Astrocyte of the cerebellum (primary cell): ENCODE data around the gene FRMPD4.

Source experiments
- DNase-seq: peaks from one replicate; pipeline ENCODE4 v3.0.0-alpha.2; 2011; ENCODE audit warnings: low read depth
- H3K4me3 ChIP-seq: 2 replicates; pipeline ENCODE4 v1.5.1; 2011; ENCODE audit warnings: mild to moderate bottlenecking, low read depth, low read length, moderate library complexity
- CTCF ChIP-seq: IDR thresholded peaks from 2 replicates; pipeline ENCODE4 v1.5.1; 2012; ENCODE audit warnings: low read length, low read depth, moderate library complexity, mild to moderate bottlenecking; ENCODE audit errors: missing control alignments
- in situ Hi-C: cut with HindIII; loops from 2 replicates; pipeline ENCODE4 v1.10.0; 2017; ENCODE audit warnings: low sequenced_read_pairs

FRMPD4 gene

GRCh38 chrX:12319003-12319519, 180.8 kb downstream of the FRMPD4 start:
- in situ Hi-C loops, result no loop called here
- no peak for DNase-seq

GRCh38 chrX:12319992-12320391, 181.7 kb downstream of the FRMPD4 start:
- H3K4me3 ChIP-seq, result no peak overlapping the region
- no peak for TF ChIP-seq CTCF
- in situ Hi-C loops, result no loop called here
- no peak for DNase-seq

More at GRCh38 chrX:12319003-12319519, 180.8 kb downstream of the FRMPD4 start:
- TF ChIP-seq CTCF, result no peak
- H3K4me3 ChIP-seq, result no peak overlapping the region

DNA sequence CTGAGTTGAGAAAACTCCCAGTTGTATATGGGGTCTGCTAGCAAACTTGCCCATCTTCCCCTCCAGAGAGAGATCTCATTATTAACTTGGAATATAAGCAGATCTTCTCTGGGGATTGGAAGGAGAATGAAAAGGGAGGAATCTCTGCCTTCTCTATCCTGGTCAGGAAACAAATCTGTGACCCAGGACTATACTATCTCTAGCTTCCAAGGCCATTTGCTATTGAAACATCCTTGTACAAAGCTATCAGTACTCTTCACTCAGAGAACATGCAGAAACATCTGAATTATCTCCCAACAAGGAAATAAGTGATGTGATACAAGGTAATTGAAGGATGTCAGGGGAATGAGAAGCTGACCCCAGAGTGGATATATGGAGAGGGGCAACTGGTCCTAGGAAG, 183.8 kb downstream of the FRMPD4 start:
- in situ Hi-C loops, result no loop called here
- no peak for TF ChIP-seq CTCF
- no peak for DNase-seq
- no peak overlapping the region for H3K4me3 ChIP-seq

- TF ChIP-seq CTCF, result no peak
- no peak for DNase-seq
- in situ Hi-C loops, result no loop called here
- H3K4me3 ChIP-seq, result no peak overlapping the region
These were observed 186.9 kb downstream of the FRMPD4 start for GRCh38 chrX:12325171-12325570.

DNA sequence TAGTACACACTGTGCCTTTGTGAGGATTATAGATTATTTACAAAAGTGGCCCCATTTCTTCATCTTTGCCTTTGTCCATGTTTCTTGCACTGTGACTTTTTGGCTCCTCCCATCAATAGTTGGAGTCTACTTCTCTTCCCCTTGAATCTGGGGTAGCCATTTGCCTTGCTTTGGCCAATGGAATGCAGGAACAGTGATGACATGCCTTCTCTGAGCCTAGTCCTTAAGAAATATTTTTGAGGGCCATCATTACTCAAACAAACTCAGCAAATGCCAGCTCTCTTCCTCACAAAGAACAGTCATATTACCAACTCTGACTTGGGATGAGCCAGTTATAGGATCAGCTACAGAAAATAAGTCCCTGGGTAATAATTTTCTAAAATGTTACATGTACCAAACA, 189.6 kb downstream of the FRMPD4 start:
- in situ Hi-C loops, result no loop called here
- no peak for DNase-seq
- H3K4me3 ChIP-seq, result no peak overlapping the region
- no peak for TF ChIP-seq CTCF

GRCh38 chrX:12329476-12329875, 191.2 kb downstream of the FRMPD4 start:
- DNase-seq, result no peak
- no peak for TF ChIP-seq CTCF
- no peak overlapping the region for H3K4me3 ChIP-seq
- in situ Hi-C loops, result no loop called here

- DNase-seq, result no peak
- no peak for TF ChIP-seq CTCF
- in situ Hi-C loops, result no loop called here
- no peak overlapping the region for H3K4me3 ChIP-seq
These were observed 192.6 kb downstream of the FRMPD4 start for GRCh38 chrX:12330841-12331240.
